Thyroid gland (tissue), 4 donors: ENCODE results near the gene RRP8.

Source experiments
- POLR2A ChIP-seq, 2 donors: fragments of 450-650 bp; IDR thresholded peaks; one replicate each; pipeline ENCODE4 v1.6.1; 2017; ENCODE audit warnings: antibody characterized with exemption in 2 of 2, mild to moderate bottlenecking in 2 of 2, moderate library complexity in 1 of 2
- TF ChIP-seq, protein P1 (sequence below), 6 experiments: fragments of 200-600 bp in 3 of 6; fragments of 450-650 bp in 3 of 6; sonication (generic) in 3 of 6; IDR thresholded peaks; one replicate each; pipeline ENCODE4 v1.5.1; 2016 to 2019; ENCODE audit warnings: antibody characterized with exemption in 6 of 6, mild to moderate bottlenecking in 2 of 6, inconsistent platforms in 1 of 6, moderate library complexity in 1 of 6

DNA sequence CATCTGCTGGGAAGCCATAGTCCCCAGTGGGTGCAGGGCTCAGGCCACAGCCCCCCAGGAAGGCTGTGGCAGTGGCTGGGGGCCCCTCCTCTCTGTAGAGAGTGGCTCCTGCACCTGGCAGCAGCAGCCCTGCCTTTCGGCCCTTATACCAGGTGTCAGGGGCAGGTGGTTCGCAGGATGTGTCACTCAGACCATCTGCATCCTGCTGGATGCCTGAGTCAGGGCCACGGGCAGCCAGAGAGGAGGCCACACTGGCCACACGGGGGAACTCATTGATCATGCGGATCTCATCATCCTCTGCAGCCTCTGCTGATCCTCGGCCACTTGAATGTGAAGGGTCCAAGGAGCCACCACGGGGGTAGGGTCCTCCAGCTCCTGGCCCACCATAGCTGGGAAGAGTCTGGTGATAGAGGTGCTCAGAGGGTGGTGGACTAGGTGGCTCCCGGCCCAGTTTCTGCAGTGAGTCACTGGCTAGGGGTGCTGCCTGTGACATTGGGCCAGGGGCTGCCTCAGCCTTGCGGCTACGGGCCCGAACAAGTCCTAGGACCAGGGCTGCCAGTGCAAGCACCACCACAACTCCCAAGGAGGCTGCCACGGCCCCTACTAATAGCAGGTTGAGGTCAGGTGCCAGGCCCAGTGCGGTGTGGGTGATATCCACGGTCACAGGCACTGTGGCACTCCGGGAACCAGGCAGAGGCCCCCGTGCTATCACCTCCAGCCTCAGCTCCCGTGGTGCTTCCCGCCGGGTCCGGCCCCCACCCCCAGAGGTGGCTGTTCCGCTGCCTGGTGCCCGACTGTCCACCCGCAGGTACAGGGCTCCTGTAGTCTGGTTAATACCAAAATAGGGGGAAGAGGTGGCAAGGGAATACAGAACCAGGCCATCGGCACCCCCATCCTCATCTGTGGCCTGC, 19.1 kb upstream of the RRP8 start:
- TF ChIP-seq POLR2A (IDR thresholded peaks at IDR 0.05), result no peak
- TF ChIP-seq, protein P1, sequence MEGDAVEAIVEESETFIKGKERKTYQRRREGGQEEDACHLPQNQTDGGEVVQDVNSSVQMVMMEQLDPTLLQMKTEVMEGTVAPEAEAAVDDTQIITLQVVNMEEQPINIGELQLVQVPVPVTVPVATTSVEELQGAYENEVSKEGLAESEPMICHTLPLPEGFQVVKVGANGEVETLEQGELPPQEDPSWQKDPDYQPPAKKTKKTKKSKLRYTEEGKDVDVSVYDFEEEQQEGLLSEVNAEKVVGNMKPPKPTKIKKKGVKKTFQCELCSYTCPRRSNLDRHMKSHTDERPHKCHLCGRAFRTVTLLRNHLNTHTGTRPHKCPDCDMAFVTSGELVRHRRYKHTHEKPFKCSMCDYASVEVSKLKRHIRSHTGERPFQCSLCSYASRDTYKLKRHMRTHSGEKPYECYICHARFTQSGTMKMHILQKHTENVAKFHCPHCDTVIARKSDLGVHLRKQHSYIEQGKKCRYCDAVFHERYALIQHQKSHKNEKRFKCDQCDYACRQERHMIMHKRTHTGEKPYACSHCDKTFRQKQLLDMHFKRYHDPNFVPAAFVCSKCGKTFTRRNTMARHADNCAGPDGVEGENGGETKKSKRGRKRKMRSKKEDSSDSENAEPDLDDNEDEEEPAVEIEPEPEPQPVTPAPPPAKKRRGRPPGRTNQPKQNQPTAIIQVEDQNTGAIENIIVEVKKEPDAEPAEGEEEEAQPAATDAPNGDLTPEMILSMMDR (IDR thresholded peaks at IDR 0.05), result no peak
